ENCODE measurements around the gene EGR2. TPM values are rescaled to one million over a fixed set of nuclear protein-coding genes. Genes with fewer than 3 reads are reported as not detected.
"Not testable (repeated sequence)": the region's sequence is repeated elsewhere in the genome, so short reads cannot be mapped to it uniquely, and the experiment has no call there.

EGR2 gene
- total RNA-seq, 1 donor from 2014 or later, result 14.9 TPM

DNA sequence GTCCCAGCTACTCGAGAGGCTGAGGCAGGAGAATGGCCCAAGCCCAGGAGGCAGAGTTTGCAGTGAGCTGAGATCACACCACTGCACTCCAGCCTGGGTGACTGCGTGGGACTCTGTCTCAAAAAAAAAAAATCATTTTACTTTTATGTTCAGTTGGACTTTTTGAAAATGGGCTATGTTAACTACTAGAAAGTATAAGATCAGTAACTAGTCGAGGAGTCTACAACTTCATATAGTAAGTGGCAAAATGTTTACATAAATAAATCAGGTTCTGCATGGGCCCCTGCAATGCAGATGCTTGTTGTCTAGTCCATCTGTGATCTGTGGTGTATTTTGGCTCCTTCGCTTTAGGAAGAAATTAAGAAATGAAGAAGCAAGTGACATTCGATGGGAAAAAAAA is 23.9 kb downstream of the EGR2 start:
- DNase-seq, result no peak

DNA sequence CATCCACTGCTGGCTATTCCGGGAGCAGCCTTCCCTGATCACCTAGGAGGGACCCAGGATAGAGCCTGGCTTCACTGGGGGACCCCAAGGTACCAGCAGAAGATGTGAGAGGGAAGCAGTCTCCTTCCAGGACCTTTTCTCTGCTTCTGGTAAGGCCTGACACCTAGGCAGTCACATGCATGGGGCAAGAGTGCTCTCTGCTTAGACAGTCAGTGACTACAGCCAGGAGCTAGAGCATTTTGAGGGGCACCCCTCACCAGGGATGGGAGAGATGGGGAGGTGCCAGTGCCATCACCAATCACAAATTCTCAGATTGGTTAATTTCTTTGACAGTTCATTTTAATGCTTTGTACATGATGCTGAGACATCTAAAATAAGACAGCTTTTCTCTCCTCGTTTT is 25.6 kb downstream of the EGR2 start:
- DNase-seq, result no peak

DNA sequence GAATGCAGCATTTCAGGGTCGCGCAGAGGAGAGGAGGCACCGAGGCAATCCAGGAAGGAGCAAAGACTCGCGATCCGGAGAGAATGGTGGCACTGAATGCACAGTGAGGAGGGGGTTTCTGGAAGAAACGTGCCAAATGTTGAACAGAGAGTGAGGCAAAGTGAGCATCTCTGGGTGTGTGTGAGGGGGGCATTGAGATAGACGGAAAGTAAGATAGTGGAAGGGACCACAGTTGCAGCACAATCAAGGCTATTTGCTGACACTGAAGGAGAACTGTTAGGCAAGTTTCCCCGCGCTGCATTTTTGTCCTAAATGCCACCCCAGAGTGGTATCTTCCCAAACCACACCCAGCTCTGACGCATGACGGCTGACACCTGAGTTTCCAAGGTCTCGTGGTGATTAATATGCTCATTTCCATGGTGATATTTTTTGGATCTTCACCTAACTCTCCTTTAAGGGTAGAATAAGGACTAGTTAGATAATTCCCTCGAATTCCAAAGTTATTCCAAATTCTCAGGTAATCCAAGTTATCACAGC is 26.1 kb downstream of the EGR2 start:
- DNase-seq, result no peak

DNA sequence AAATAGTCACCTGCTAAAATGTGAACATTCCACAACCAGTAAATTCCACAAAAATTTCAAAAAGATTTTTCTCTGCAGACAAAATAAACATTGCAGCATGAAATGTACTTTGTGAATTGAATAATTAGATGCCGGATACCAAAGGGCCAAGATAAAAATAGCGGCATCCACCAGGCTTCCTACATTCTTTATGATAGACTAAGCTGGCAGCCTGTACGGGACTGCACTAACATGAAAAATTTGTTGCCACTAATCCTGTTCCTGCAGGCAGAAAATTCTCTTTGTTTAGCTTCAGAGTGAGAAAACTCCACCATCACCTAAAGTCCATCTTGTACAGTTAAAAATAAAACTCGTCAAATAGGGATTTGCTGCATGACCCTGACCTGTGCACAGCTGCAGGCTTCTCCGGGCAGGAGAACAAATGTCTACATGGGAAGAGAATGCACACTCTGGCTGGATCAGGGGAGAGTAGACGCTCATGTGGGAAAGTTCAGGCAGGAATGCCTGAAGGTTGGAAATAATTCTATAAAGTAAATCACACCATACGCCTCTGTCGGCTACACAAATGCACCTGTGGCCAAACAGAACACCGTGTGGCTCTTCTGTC is 27.2 kb downstream of the EGR2 start:
- no peak for DNase-seq

DNA sequence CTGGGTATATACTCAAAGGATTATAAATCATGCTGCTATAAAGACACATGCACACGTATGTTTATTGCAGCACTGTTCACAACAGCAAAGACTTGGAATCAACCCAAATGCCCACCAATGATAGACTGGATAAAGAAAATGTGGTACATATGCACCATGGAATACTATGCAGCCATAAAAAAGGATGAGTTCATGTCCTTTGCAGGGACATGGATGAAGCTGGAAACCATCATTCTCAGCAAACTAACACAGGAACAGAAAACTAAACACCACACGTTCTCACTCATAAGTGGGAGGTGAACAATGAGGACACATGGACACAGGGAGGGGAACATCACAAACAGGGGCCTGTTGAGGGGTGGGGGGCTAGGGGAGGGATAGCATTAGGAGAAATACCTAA is 27.9 kb downstream of the EGR2 start:
- not testable (repeated sequence) for DNase-seq

DNA sequence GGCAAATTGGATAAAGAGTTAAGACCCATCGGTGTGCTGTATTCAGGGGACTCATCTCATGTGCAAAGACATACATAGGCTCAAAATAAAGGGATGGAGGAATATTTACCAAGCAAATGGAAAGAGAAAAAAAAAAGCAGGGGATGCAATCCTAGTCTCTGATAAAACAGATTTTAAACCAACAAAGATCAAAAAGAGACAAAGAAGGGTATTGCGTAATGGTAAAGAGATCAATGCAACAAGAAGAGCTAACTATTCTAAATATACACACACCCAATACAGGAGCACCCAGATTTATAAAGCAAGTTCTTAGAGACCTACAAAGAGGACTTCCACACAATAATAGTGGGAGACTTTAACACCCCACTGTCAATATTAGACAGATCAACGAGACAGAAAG is 31.6 kb downstream of the EGR2 start:
- not testable (repeated sequence) for DNase-seq

DNA sequence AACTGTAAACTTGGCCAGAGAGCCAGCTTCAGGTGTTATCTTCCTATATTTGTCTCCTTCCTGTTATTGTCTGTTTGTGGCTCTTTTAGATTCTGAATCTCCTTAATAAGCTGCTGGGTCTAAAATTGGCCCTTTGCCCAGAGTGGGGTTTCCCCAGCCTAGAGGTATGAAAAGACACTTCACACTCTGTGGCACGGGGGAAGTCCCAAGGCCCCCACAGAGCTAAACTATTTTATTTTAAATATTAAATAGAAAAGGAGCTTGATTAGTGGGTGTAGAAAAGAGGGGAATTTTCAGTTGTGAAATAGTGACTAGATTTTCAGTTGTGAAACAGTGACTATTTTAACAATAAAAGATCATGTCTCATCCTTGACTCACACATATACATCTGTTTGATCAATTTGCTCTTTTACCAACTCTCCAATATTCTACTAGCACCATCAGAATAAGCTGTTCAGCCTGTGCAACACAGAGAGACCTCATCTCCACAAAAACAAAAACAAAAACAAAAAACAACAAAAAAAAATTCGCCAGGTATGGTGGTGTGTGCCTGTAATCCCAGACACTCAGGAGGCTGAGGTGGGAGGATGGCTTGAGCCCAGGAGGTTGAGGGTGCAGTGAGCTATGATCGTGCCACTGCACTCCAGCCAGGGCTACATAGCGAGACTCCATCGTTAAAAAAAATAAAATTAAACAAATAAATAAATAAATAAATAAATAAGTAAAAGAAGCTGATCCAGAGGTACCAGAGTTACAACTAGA is 36.5 kb downstream of the EGR2 start:
- no peak for DNase-seq

DNA sequence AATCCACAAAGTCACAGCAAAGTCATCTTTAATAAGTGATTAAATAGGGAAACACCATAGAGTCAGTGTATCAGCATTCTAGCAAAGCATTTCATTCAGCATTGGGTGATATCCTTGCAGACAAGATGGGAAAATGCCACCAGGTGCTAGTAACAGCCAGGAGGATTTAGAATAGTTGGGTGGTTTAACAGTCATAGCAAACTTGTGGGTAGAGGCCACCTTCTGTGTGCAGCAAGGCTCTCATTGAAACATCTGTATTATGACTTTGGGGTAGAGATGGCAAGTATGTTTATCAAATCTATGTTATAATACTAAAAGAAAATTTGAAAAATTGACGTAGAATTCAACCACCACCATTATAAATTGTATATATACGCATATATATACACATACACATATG is 38.0 kb downstream of the EGR2 start:
- no peak for DNase-seq

DNA sequence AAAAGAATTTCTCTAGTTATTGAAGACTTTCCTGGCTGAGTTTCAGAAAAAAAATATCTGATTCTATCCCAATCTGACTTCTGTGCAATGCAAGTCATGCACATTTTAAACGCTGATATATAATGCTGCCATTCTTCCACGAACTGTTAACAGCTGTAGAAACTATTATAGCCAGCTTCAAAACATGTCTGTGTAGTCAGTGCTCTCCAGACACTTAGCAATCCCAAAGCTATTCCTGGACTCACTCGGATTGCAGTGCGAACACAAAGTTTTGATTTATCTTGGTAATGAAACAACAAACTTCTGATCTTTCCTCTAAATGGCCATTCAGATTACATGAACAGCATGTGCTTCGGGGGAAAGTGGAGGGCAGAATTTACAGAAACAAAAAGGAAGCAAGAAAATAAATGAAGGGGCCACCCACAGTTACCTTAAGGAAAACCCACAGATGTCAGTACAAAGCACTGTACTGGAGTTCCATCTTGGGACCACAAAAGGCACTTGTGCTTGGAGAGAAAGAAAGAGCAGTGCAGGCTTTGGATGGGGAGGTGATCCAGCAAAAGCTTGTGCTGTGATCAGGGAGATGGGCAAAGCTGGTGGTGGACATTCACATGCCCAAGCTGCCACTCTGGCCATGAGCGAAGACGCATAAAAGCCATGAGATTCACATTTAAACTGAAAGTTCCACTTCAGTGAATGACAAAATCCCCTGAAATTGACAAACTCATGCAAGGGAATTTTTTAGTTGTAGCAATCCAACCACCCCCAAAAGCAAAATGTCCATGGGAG is 43.8 kb downstream of the EGR2 start:
- peak; percentile 60 for DNase-seq

DNA sequence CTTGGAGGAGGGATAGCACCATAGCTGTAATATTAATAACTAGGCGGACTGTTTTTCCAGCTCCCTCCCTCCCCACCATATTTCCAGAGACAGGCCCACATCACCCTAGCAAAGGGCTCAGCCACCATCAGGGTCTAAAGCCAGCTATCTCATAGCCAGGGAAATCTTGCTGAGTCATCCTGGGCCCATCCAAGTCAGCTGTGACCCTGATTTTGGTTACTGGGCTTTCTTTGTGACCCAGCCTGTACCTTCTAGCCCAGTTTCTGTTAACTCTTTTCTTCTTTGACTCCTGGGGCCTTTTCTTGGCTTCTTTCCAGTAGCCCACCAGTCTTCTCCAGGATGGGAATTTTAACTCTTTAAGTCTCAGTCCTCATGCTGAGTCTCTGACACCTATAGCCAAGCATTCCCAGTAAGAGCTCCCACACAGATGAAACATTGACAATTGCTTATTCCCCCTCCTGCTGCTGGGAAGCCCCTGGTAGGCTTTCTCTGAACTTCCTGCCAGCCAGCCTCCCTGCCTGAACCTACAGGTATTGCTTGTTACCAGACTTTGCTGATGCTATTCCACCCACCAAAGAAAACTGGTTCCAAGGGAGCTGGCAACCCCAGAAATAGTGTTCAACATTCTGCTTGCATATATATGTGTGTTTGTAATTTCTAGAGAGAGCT is 46.5 kb downstream of the EGR2 start:
- no peak for DNase-seq

DNA sequence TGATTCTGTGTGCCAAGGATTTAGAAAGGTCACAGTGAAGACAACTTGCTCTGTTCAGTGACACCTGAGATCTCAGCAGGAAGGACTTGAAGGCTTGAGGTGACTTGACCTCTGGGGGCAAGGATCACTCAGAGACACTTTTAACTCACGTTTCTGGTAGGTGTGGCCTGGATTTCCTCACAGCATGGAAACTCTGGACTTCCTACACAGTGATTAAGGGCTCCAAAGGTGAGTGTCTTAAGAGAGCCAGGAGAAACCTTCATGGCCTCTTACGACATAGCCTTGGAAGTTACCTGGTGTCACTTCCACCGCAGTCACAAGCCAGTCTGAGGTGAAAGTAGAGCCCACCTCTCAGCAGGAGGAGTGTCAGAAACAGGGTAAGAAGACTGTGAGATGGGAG is 49.8 kb downstream of the EGR2 start:
- no peak for DNase-seq

DNA sequence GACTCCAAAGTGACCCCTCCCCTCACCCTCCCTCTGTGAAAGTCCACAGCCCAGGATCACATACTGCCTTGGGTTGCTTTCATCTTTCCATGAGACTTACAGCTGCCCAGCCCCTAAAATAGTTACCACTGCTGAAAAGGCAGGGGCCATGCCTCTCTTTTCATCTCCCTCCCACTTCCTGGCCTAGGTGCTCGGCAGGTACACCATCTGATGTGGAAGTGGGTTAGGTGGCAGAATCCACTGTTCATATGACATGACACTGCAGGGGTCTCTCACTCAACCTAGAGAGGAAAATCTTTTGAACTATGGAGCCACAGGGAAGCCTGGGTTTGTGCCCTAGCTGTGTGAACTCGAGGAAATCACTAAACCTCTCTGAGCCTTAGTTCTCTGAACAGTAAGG is 50.4 kb downstream of the EGR2 start:
- no peak for DNase-seq

DNA sequence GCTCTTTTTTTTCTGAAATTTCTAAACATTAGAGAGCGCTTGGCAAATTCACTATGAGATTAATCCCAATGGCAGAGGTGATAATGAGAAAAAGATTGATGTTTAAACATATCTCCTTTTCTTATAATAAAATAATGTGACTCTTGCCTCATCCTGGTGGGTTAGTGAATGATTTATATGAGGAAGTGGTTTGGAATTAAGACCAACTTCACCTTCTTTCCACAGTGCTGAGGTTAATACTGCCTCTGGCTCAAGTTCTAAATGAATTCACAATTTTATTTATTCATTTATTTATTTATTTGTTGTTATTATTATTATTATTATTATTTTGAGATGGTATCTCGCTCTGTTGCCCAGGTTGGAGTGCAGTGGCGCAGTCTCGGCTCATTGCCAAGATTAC is 52.2 kb downstream of the EGR2 start:
- no peak for DNase-seq

DNA sequence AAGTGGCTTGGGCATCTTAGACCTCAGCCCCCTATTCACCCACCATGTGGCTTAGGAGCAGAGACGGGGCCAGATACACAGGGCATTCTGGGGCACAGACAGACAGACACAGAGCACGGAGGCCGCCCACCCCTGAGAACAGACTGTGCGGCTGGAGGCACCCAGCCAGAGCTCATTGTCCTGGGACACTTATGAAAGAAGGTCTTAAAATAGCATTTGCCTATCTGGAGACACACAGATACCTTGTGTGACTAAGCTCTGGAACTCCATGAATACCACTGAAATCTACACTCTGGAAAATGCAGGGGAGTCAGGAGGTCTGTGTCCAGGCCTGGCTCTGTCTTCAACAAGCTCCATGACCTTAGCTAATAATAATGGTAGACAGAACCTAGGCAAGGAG is 53.0 kb downstream of the EGR2 start:
- DNase-seq, result no peak

Other genes starting within 250 kb of the EGR2 start
- 15.6 TPM for gene ADO, start 11.6 kb downstream of the EGR2 start, total RNA-seq